NCI-H226 (cell line): Measurements from ENCODE around the gene CEP72.
"Not testable (repeated sequence)": the region's sequence is repeated elsewhere in the genome, so short reads cannot be mapped to it uniquely, and the experiment has no call there.

Source experiments
- DNase-seq: peaks from one replicate; pipeline ENCODE4 v3.0.0-alpha.2; 2015

CEP72 gene

GRCh38 chr5:673831-674629 lies 61.9 kb downstream of the CEP72 start:
- no peak for DNase-seq

- DNase-seq: no peak
These were observed 62.5 kb downstream of the CEP72 start for GRCh38 chr5:674630-675011.

DNA sequence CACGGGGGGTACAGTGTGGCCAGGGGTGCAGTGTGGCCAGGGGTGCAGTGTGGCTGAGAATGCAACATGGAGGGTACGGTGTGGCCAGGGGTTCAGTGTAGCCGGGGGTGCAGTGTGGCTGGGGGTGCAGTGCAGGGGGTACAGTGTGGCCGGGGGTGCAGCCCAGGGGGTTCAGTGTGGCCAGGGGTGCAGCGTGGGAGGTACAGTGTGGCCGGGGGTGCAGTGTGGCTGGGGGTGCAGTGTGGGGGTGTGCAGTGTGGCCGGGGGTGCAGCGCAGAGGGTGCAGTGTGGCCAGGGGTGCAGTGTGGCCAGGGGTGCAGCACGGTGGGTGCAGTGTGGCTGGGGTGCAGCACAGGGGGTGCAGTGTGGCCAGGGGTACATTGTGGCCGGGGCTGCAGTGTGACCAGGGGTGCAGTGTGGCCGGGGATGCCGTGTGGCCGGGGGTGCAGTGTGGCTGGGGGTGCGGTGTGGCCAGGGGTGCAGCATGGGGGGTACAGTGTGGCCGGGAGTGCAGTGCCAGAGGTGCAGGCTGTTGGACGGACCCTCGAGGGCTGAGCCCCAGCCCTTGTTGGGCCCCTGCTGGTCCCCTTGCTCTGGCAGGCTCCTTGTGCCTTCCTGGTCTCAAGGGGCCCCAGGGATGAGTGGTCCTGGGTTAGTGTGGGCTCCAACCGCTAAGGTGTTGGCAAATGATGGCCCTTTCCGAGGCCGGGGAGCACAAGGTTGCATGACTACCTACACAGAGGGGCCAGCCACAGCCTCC lies 63.2 kb downstream of the CEP72 start:
- no peak for DNase-seq

GRCh38 chr5:675871-676698 lies 63.9 kb downstream of the CEP72 start:
- DNase-seq: no peak

- no peak for DNase-seq
These were observed 64.5 kb downstream of the CEP72 start for GRCh38 chr5:676699-677076.

DNA sequence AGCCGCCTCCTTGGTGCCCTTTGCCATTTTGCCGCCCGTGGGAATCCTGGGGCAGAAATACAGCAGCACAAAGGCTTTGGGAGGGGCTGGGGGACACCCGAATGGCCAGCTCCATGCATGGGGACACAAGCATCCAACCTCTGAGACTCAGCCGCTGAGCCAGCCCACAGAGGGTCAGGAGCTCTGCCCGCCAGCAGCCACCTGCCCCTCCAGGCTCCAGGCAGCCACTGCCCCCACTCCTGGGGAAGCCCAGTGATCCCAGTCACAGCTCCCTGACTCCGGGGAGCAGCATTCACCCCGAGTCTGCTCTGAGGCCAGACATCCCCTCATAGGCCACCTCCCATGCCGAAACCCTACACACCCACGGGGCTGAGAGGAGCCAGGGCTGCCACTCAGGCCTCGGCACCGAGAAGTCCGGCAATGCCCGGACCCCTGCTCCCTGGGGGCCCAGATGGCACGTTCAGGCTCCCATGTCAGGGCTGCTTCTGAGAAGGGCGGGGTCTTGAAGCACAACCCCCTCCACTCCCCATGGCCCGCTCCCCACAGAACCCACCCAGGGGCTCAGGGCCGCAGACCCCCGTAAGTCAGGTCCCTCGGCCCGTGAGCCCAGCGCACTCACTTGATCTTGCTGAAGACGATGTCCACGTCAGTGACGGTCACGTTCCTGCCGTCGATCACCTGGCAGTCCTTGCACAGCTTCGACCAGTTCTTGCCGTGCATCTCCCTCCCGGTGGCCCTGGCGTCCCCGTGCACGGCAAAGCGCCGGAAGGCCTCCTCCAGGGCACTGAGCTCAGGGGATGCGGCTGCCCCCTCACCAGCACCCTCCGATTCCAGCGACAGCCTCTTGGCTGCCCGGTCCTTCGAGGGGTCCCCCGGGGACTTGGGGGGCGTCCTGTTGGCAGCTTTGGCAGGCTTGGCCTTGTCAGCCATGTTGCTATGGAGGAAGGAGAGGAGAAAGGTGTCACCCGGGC lies 65.3 kb downstream of the CEP72 start:
- no peak for DNase-seq

GRCh38 chr5:678521-678920 lies 66.4 kb downstream of the CEP72 start:
- not testable (repeated sequence) for DNase-seq

DNA sequence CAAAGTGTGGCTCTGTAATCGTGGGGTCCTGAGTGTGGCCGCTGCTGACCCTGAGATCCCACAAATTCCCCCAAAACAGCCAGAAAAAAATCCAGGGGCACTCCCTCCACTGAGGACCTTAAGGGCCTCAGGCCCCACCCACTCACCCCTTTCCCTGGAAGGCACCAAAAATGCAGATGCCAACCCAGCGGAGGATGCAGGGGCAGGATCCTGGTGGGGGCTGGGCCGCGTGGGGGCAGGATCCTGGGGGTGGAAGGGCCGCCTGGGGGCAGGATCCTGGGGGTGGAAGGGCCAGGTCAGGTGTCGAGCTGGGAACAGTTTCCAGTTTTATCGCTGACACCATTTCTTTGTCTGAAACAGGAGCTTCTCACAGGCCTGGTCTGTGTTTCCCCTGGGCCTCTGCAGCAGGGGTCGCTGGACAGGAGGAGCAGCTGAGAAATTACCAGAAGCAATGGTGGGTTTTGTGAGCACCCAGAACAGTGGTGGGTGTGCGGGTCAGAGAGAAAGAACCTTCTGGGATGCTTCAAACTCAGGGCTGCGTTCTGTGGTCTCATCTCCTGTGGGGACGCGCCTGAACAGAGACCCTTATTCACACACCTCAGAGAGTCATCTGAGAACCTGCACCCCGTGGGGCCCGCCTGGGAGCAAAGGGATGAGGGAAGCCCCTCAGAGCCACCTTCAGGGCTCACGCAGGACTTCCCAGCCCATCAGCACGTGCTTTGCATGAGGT lies 67.2 kb downstream of the CEP72 start:
- DNase-seq: not testable (repeated sequence)

GRCh38 chr5:680118-680795 lies 68.1 kb downstream of the CEP72 start:
- not testable (repeated sequence) for DNase-seq

DNA sequence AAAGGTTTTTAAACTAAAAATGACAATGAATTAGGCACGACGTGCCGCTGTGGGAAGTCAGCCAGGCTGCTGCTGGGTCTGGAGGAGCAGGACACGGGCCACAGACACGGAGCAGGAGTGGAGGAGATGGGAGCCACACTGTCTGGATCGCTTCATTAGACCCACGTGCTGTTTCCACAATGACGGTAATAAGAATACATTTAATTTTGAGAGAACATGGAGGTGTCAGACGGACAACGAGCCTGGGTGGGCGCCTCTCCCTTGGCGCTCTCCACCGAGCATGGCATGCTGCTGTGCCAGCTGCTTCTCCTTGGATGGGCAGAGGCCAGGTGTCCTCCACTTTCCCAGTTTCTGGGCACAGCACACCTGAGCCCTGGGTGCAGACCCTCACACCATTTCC lies 68.7 kb downstream of the CEP72 start:
- DNase-seq: not testable (repeated sequence)

DNA sequence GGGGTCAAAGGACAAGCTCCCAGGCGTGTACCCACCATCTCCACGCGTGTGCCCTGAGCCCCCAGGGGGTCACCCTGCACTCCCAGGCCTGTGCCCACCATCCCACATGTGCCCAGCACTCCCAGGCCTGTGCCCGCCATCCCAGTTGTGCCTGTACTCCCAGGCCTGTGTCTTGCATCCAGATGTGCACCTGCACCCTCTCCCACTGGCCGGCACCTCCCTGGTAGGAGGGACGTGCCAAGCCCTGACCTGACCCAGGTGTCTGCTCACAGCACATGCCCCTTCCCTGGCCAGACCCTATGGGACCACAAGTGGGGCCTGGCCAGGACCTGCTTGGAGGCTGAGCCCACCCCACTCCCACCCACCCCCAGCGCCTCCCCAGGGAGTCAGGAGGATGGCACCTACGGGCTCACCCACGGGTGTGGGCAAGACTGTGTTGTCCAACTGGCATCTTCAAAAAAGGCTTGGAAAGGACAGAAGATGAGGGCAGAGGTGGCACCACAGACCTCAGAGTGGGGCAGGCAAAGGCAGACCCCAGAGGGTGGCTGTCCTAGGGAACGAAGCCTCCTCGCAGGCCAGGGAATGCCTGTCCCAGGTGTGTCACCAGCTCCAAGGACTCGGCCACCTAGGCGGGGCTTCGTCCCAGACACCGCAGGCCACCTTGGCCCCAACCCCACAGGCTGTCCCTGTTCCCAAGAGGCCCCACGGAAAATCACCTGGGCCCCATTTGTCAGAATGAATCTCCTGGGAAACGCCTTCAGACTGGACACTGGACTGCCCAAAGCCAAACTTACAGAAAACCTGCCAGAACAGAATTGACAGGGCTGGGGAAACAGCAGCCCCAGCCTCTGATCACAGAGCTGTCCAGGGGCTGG lies 69.4 kb downstream of the CEP72 start:
- DNase-seq: not testable (repeated sequence)

- DNase-seq: not testable (repeated sequence)
These were observed 70.1 kb downstream of the CEP72 start for GRCh38 chr5:682216-682615.

GRCh38 chr5:682651-683358 lies 70.7 kb downstream of the CEP72 start:
- not testable (repeated sequence) for DNase-seq

DNA sequence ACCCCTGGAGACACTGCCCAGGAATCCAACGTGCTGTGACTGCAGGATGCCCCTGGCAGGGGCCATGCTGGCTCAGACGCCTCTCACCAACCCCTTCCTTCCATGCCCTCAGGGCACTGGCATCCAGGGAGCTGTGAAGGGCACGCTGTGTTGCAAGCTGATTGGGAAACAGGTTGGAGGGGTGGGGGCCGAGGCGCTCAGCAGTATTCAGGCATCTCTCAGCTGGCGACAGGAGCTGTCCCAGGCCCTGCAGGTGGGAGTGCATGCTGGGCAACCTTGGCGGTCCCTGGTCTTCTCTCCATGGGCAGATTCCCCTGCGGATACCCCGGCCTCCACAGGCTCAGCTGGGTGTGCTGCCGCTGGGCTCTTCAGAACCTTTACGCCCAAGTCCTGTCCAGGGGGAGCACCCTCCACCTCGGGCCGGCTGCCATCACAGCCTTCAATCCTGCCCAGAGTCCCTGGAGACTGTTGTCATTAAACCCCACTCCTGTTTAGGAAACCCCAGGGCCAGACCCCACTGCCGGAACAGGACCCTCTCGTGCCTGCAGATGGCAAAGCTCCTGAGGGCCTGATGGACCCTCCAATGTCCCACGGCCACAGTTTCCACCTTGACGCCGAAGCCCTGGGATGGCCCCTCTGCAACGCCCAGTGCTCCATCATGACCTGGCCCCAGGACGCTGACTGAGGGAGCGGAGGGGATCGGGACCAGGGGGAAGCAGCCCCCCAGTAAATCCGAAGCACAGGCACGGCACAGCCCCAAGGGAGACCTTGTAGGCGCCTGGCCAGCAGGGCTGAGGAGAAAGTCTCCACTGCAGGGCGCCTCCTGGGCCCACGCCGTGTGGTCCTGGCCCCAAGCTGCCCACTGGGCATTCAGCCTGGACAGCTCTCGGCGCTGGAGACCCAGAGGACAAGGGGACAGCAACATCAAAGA lies 71.7 kb downstream of the CEP72 start:
- no peak for DNase-seq

- DNase-seq: no peak
These were observed 72.6 kb downstream of the CEP72 start for GRCh38 chr5:684751-685216.

DNA sequence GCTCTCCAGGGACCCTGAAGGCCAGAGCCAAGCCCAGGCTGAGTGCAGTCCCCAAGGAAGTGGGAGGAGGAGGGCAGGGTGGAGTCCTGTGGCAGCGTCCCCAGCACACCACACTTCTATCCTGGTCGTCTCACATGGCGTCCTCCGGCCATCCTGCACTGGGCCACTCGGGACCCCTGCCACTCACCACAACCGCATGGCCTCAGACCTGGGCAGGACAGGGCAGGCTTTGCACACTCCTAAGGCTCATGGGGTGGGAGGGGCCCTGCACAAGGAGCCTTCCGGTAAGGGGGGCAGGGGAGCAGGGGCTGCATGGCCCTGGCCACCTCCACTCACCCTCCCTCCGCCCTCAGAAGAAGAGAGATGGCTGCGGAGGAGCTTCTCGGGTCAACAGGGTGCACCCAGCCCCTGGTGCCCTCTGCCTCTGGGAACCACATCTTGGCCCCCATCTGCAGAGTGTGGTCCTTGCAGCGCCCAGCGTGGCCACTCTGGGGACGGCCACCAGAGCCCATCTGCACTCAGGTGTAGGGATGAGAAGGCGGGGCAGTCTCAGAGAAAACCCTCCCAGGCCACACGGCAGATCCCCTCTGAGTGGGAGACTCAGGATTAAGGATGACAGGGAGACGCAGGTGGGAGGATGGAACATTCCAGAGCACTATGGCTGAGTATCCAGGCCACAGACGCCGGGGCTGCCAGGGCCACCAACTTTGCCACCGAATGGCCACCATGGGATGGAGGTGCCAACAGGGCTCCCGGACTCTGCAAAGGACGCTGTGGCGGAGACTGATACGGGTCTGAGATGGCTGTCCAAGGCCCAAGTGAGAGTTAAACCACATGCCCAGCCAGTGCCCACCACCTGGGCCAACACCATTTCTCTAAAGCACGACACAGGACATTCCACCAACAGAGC lies 73.4 kb downstream of the CEP72 start:
- DNase-seq: no peak

DNA sequence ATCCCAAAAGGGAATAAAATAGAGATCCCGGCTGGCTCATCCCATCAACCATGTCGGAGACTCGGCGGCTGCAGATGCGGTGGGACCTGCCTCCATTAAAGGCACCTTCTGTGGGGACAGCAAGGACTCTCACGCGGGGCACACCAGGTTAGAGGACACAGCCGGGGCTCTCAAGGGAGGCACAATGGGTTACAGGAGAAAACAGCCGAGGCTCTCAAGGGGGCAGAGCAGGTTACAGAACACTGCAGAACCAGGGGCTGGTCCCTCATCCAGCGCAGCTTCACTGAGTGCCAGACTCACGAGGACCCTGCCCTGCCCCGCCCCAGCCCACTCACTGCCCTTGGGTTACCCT lies 74.0 kb downstream of the CEP72 start:
- not testable (repeated sequence) for DNase-seq
